Ovary (tissue), 3 donors: ENCODE data around the gene RAB40A.
A peak's percentile ranks its signal among the peaks of the same experiment; 100 is the strongest.

Experiments
- CTCF ChIP-seq, 3 donors: fragments of 450-650 bp in 2 of 3; fragments of 200-600 bp in 1 of 3; IDR thresholded peaks; one replicate each; pipeline versions ENCODE4 v1.5.1 to v1.8.0; 2016 to 2022; ENCODE audit warnings: antibody characterized with exemption in 3 of 3, mild to moderate bottlenecking in 1 of 3
- POLR2A ChIP-seq: fragments of 450-650 bp; IDR thresholded peaks from one replicate; pipeline ENCODE4 v1.6.1; 2017; ENCODE audit warnings: antibody characterized with exemption, mild to moderate bottlenecking, moderate library complexity
- donor health status: DM: no; HTN: no; CAD: no.

- TF ChIP-seq CTCF (IDR thresholded peaks at IDR 0.05) (peak; percentile 33 to 65 (median 51)), POLR2A (no peak)
Measured at GRCh38 chrX:103464774-103465117, 54.5 kb downstream of the RAB40A start.
